Measurements from ENCODE around the gene MAST4. TPM values are rescaled to one million over a fixed set of nuclear protein-coding genes. Genes with fewer than 3 reads are reported as not detected.

Gene MAST4
- total and polyA plus RNA-seq, 2 donors (not counting 1 experiment from before 2014, with no cell fraction given) = 7.0 to 15.2 TPM

DNA sequence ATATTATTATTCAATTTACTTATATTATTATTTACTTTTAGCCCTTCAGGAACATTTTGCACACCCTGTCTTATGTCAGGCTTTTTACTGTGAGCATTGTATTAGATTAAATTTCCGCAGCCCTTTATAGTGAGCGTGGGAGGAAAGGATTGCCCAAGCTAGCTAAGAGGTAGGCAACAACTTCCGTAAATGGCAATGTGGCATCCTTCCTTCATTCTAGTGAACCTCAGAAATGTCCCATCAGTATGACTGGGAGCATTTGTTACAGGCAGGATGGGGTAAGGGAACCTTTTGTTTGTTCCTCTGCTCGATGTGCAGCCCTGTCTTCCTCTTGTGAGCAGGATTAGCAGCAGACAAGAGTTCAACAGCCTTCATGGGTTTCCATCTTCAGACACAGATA is 606.6 kb downstream of the MAST4 start:
- DNase-seq (ENCODE audit: low read depth in 2 of 2) = no peak
- Histone ChIP-seq H4K20me1 (ENCODE audit: control insufficient read depth, extremely low read depth, insufficient read depth, low read length) (no peaks in the 10 kb centered on the region), H3K27me3 (ENCODE audit: control insufficient read depth, insufficient read depth, low read length) (no peaks in the 10 kb centered on the region), H3K9me3 (ENCODE audit: control insufficient read depth, insufficient read depth, low read depth, low read length) (no peaks in the 10 kb centered on the region), H3K4me1 (ENCODE audit: control insufficient read depth, extremely low read depth, insufficient read depth, low read length) (no peaks in the 10 kb centered on the region), H2AFZ (ENCODE audit: low read length) (no peak overlapping the region), H3K27ac (ENCODE audit: insufficient read depth, low read length) (no peak overlapping the region), H3K79me2 (ENCODE audit: control insufficient read depth, insufficient read depth, low read length) (no peaks in the 10 kb centered on the region), H3K9ac (ENCODE audit: insufficient read depth, low read length) (no peak overlapping the region), H3K4me3 (replicated peaks in 1 of 4; ENCODE audit: control extremely low read depth in 1 of 4, insufficient read depth in 1 of 4, low read depth in 3 of 4, low read length in 4 of 4) (no peak overlapping the region), H3K4me2 (ENCODE audit: extremely low read depth, insufficient read depth, low read length) (no peak overlapping the region), H3K36me3 (ENCODE audit: control insufficient read depth, insufficient read depth, low read length) (no peaks in the 10 kb centered on the region)
- TF ChIP-seq EZH2 (IDR thresholded peaks at IDR 0.05; ENCODE audit: low read length, missing control alignments) = no peak
- TF ChIP-seq CTCF (conservative IDR thresholded peaks at IDR 0.05 in 1 of 2, IDR thresholded peaks at IDR 0.05 in 1 of 2; ENCODE audit: low read depth in 1 of 2, low read length in 2 of 2) = no peak

DNA sequence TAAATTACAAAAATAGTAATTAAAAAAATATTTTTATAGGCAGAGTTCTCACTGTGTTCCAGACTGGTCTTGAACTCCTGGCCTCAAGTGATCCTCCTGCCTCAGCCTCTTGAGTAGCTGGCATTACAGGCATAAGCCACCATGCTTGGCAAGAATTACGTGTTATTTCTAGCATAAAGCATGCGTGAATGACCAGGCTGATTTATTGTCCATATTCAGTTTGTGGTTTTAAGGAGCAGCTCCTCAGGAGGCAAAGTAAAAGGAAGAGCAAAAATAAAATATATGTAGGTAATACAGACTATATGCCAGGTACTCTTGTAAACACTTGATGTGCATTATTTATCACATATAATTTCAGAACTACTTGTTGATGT is 607.5 kb downstream of the MAST4 start:
- TF ChIP-seq CTCF (conservative IDR thresholded peaks at IDR 0.05 in 1 of 2, IDR thresholded peaks at IDR 0.05 in 1 of 2; ENCODE audit: low read depth in 1 of 2, low read length in 2 of 2) = no peak
- no peak for TF ChIP-seq EZH2 (IDR thresholded peaks at IDR 0.05; ENCODE audit: low read length, missing control alignments)
- no peak overlapping the region for H3K9ac ChIP-seq (ENCODE audit: insufficient read depth, low read length)
- H3K27me3 ChIP-seq (ENCODE audit: control insufficient read depth, insufficient read depth, low read length) = no peaks in the 10 kb centered on the region
- no peaks in the 10 kb centered on the region for H3K9me3 ChIP-seq (ENCODE audit: control insufficient read depth, insufficient read depth, low read depth, low read length)
- H3K4me1 ChIP-seq (ENCODE audit: control insufficient read depth, extremely low read depth, insufficient read depth, low read length) = no peaks in the 10 kb centered on the region
- no peaks in the 10 kb centered on the region for H3K36me3 ChIP-seq (ENCODE audit: control insufficient read depth, insufficient read depth, low read length)
- no peak overlapping the region for H2AFZ ChIP-seq (ENCODE audit: low read length)
- no peak overlapping the region for H3K4me2 ChIP-seq (ENCODE audit: extremely low read depth, insufficient read depth, low read length)
- H3K27ac ChIP-seq (ENCODE audit: insufficient read depth, low read length) = no peak overlapping the region
- no peak overlapping the region for H3K4me3 ChIP-seq (replicated peaks in 1 of 4; ENCODE audit: control extremely low read depth in 1 of 4, insufficient read depth in 1 of 4, low read depth in 3 of 4, low read length in 4 of 4)
- peak in 1 of 2 donors; percentile 30 for DNase-seq (ENCODE audit: low read depth in 2 of 2)
- H4K20me1 ChIP-seq (ENCODE audit: control insufficient read depth, extremely low read depth, insufficient read depth, low read length) = no peaks in the 10 kb centered on the region
- H3K79me2 ChIP-seq (ENCODE audit: control insufficient read depth, insufficient read depth, low read length) = no peaks in the 10 kb centered on the region

DNA sequence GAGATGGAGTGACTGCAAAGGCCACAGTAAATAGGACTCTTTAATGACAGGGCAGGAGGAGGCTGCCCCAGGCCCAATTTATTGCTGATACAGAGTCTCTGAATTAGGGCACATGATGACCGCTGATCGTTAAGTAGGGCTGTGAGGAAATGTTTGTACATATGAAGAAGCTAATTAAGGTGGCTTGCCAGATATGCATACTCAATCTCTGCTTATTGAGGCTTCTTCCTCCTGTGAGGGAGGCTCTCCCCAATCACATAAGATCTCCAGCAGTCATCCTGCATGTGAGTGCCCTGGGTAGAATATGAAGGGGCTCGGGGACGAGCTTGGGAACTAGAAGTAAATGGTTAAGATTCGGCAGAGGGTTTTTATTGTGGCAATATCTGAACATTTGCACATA is 608.6 kb downstream of the MAST4 start:
- no peaks in the 10 kb centered on the region for H3K79me2 ChIP-seq (ENCODE audit: control insufficient read depth, insufficient read depth, low read length)
- no peaks in the 10 kb centered on the region for H3K36me3 ChIP-seq (ENCODE audit: control insufficient read depth, insufficient read depth, low read length)
- no peak for DNase-seq (ENCODE audit: low read depth in 2 of 2)
- H3K4me3 ChIP-seq (replicated peaks in 1 of 4; ENCODE audit: control extremely low read depth in 1 of 4, insufficient read depth in 1 of 4, low read depth in 3 of 4, low read length in 4 of 4) = no peak overlapping the region
- H2AFZ ChIP-seq (ENCODE audit: low read length) = no peak overlapping the region
- H3K27me3 ChIP-seq (ENCODE audit: control insufficient read depth, insufficient read depth, low read length) = no peaks in the 10 kb centered on the region
- no peak for TF ChIP-seq EZH2 (IDR thresholded peaks at IDR 0.05; ENCODE audit: low read length, missing control alignments)
- no peak for TF ChIP-seq CTCF (conservative IDR thresholded peaks at IDR 0.05 in 1 of 2, IDR thresholded peaks at IDR 0.05 in 1 of 2; ENCODE audit: low read depth in 1 of 2, low read length in 2 of 2)
- H3K4me2 ChIP-seq (ENCODE audit: extremely low read depth, insufficient read depth, low read length) = no peak overlapping the region
- H3K9me3 ChIP-seq (ENCODE audit: control insufficient read depth, insufficient read depth, low read depth, low read length) = no peaks in the 10 kb centered on the region
- H3K27ac ChIP-seq (ENCODE audit: insufficient read depth, low read length) = no peak overlapping the region
- no peaks in the 10 kb centered on the region for H4K20me1 ChIP-seq (ENCODE audit: control insufficient read depth, extremely low read depth, insufficient read depth, low read length)
- no peak overlapping the region for H3K9ac ChIP-seq (ENCODE audit: insufficient read depth, low read length)
- no peaks in the 10 kb centered on the region for H3K4me1 ChIP-seq (ENCODE audit: control insufficient read depth, extremely low read depth, insufficient read depth, low read length)

Data from fibroblast of lung (primary cell).